ENCODE measurements around the gene LRRFIP1.

LRRFIP1 gene

DNA sequence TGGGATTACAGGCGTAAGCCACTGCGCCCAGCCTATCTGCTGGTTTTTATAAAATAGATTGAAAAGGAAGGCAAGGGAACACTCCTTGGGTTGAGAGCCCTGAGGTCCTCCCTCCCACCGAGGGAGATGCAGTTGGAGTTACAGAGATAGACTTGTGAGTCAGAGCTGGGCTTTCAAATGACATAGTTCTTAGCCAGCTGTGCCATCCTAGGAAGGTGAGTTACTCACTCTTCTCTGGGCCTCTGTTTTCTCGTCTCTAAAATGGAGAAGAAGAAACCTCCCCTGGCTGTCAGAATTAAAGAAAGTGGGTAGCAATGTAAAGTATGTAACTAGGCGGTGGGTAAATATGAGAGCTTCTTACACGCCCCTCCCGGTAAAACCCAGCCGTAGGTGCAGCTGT lies 2.4 kb downstream of the LRRFIP1 start:
- Histone ChIP-seq H3K9ac (ENCODE audit: low read length) (no peak overlapping the region), H3K36me3 (ENCODE audit: control insufficient read depth, insufficient read depth, low read length) (no peaks in the 10 kb centered on the region), H3K9me3 (ENCODE audit: control insufficient read depth, low read length) (no peaks in the 10 kb centered on the region), H3K4me1 (ENCODE audit: control insufficient read depth, insufficient read depth, low read length) (peaks cover 13% of the 10 kb centered on the region), H3K4me3 (ENCODE audit: low read length) (no peak overlapping the region), H3K27me3 (ENCODE audit: control insufficient read depth, insufficient read depth, low read length) (peaks cover 18% of the 10 kb centered on the region)

DNA sequence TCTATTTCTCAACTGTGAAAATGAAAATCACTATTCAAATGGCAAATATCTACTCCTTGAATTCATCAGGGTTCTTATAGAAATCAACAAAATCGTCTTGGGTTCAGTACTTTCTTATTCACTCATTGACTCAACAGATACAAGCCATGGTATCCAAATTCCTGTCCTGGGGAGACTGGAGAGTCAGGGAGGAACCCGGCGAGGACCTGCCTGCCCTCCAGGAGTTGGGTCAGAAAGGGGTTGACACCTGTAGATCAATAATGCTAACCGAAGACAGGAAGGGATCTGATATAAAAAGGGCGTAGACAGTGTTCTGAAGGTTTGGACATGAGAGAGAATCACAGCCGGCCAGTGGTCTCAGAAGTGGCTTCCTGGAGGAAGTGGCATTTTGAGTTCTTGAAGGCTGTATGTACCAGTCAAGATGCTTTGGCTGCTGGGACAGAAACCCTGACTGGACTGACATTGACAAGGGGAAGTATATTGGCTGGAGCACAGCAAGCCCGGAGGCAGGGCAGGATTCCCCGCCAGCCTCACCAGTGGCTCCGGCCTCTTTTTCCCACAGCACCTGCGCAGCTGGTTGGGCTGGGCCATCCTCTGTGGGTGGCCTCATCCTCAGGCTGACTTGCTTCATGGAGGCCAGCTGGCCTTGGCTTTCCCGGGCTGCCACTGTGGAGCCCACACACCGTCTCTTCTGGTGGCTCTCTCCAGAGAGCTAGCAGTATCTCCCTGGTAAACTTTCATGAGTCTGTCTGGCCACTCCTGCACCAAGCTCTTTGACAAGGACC lies 3.0 kb downstream of the LRRFIP1 start:
- Histone ChIP-seq H3K27me3 (ENCODE audit: control insufficient read depth, insufficient read depth, low read length) (peaks cover 18% of the 10 kb centered on the region), H3K9ac (ENCODE audit: low read length) (no peak overlapping the region), H3K36me3 (ENCODE audit: control insufficient read depth, insufficient read depth, low read length) (no peaks in the 10 kb centered on the region), H3K4me3 (ENCODE audit: low read length) (no peak overlapping the region), H3K9me3 (ENCODE audit: control insufficient read depth, low read length) (no peaks in the 10 kb centered on the region), H3K4me1 (ENCODE audit: control insufficient read depth, insufficient read depth, low read length) (peaks cover 13% of the 10 kb centered on the region)

DNA sequence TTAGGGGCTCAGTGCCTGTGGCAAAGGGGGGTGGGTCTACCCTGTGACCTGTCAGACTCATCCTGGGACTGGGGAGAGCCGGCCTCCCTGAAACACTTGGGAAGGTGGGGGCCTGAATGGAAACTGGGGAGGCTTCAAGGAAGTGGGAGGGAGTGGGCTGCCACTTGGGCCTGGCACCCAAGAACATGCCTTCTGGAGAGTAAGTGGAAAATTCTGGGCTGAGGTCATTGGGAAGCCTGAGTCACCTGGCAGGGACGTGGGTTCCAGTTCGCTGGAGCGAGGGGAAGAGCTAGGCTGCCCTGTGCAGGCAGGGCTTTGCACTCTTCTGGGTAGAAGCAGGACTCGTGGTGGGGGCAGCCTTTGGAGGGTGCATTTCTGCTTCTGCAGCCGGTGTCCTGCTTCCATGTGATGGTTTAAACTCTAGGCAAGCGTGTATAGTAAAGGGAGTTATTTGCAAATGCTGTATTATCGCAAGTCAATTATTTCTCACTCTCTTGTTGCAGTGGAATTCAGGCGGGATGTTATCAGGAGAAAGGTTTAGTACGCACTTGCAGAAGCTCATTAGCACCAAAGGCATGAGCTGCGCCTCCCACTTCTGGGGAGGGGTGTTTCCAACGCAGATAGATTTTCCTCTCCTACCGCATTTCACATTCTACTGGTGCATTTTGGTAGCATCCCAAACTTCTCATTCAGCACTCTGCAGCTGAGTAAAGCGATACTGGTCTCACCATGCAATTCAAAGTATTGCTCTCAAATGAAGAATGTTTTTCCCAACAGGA lies 3.8 kb downstream of the LRRFIP1 start:
- no peak overlapping the region for H3K4me3 ChIP-seq (ENCODE audit: low read length)
- no peak overlapping the region for H3K9ac ChIP-seq (ENCODE audit: low read length)
- H3K36me3 ChIP-seq (ENCODE audit: control insufficient read depth, insufficient read depth, low read length) = no peaks in the 10 kb centered on the region
- H3K9me3 ChIP-seq (ENCODE audit: control insufficient read depth, low read length) = no peaks in the 10 kb centered on the region
- peaks cover 18% of the 10 kb centered on the region for H3K27me3 ChIP-seq (ENCODE audit: control insufficient read depth, insufficient read depth, low read length)
- peaks cover 13% of the 10 kb centered on the region for H3K4me1 ChIP-seq (ENCODE audit: control insufficient read depth, insufficient read depth, low read length)

DNA sequence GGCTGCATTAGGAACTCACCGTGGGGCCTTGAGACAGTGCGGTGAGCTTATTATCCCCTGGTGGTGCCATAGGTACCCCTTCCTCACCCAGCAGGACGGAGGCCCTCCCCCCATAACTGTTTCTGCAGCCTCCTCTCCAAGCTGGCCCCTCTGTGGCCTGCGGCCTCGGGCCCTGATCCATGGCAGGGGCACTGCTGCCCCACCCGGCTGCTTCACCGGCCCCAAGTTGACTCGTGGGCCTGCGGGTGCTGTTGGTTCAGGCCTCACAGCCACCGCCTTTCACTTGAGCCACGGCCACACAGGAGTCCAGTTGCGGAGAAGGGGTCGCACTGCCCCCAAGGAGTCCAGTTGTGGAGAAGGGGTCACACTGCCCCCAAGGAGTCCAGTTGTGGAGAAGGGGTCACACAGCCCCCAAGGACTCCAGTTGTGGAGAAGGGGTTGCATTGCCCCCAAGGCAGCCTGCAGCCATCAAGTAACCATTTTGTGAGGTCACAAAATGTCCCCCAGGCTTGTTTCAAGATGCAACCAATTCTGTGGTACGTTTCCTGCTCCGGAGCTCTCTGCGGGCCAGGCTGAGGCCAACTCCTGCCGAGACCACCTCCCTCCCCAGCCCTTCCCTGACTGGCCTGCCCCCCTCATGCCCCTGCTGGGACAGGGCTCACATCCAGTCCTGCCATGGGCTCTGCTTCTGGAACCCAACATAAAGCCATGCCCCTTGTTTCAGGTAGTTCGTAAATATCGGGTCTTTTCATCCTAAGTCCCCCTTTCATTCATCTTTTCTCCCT lies 4.6 kb downstream of the LRRFIP1 start:
- Histone ChIP-seq H3K27me3 (ENCODE audit: control insufficient read depth, insufficient read depth, low read length) (peaks cover 13% of the 10 kb centered on the region), H3K36me3 (ENCODE audit: control insufficient read depth, insufficient read depth, low read length) (no peaks in the 10 kb centered on the region), H3K9ac (ENCODE audit: low read length) (no peak overlapping the region), H3K9me3 (ENCODE audit: control insufficient read depth, low read length) (no peaks in the 10 kb centered on the region), H3K4me3 (ENCODE audit: low read length) (no peak overlapping the region), H3K4me1 (ENCODE audit: control insufficient read depth, insufficient read depth, low read length) (peaks cover 13% of the 10 kb centered on the region)

DNA sequence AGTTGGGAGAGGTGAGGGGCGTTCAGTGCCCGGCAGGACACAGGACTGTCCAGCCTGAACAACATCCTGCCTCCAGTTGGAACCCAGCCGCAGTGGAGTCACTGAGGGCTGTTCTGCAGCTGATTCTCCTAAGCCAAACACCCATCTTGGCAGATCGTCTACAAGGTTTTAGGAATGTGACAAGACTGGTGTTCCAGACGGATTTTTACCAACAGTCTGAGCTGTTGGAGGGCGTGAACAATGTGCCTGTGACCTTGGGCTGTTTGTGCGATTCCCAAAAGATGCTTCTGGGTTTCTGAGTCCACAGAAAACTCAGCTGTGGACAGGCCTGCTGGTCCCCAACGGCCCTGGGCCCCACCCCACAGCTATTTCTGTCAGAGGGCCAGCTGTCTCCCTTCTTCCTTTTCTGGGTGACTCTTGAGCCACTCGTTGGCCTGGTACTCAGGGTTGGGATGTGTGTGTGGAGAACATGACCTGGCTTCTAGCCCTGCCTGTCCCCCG lies 5.7 kb downstream of the LRRFIP1 start:
- Histone ChIP-seq H3K9me3 (ENCODE audit: control insufficient read depth, low read length) (no peaks in the 10 kb centered on the region), H3K36me3 (ENCODE audit: control insufficient read depth, insufficient read depth, low read length) (no peaks in the 10 kb centered on the region), H3K27me3 (ENCODE audit: control insufficient read depth, insufficient read depth, low read length) (peaks cover 8% of the 10 kb centered on the region), H3K4me3 (ENCODE audit: low read length) (no peak overlapping the region), H3K9ac (ENCODE audit: low read length) (no peak overlapping the region), H3K4me1 (ENCODE audit: control insufficient read depth, insufficient read depth, low read length) (peaks cover 10% of the 10 kb centered on the region)

DNA sequence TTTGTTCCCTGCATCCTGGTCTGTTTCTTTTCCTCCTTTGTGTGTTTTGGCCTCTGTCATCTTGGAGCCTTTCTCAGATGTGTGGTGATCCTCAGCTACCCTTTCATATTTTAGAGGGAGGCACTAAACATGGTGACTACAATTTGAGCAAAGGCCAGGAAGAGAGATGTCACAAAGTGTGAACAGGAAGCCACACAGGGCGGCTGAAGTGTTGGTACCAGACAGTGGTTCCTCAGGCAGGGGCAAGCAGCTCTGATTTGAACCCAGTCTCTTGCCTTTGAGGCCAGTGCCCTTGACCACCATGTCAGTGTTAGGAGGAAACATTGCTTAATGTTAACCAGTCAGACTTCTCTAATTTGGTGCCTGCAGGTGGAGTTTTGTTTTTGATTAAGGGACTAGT lies 9.2 kb downstream of the LRRFIP1 start:
- no peak overlapping the region for H3K4me3 ChIP-seq (ENCODE audit: low read length)
- H3K36me3 ChIP-seq (ENCODE audit: control insufficient read depth, insufficient read depth, low read length) = no peaks in the 10 kb centered on the region
- H3K9me3 ChIP-seq (ENCODE audit: control insufficient read depth, low read length) = no peaks in the 10 kb centered on the region
- H3K9ac ChIP-seq (ENCODE audit: low read length) = no peak overlapping the region
- H3K4me1 ChIP-seq (ENCODE audit: control insufficient read depth, insufficient read depth, low read length) = no peaks in the 10 kb centered on the region
- no peaks in the 10 kb centered on the region for H3K27me3 ChIP-seq (ENCODE audit: control insufficient read depth, insufficient read depth, low read length)

GRCh38 chr2:237637429-237638135 lies 10.2 kb downstream of the LRRFIP1 start:
- H3K27me3 ChIP-seq (ENCODE audit: control insufficient read depth, insufficient read depth, low read length) = no peaks in the 10 kb centered on the region
- H3K4me1 ChIP-seq (ENCODE audit: control insufficient read depth, insufficient read depth, low read length) = no peaks in the 10 kb centered on the region
- no peak overlapping the region for H3K9ac ChIP-seq (ENCODE audit: low read length)
- H3K36me3 ChIP-seq (ENCODE audit: control insufficient read depth, insufficient read depth, low read length) = no peaks in the 10 kb centered on the region
- no peak overlapping the region for H3K4me3 ChIP-seq (ENCODE audit: low read length)
- H3K9me3 ChIP-seq (ENCODE audit: control insufficient read depth, low read length) = no peaks in the 10 kb centered on the region

DNA sequence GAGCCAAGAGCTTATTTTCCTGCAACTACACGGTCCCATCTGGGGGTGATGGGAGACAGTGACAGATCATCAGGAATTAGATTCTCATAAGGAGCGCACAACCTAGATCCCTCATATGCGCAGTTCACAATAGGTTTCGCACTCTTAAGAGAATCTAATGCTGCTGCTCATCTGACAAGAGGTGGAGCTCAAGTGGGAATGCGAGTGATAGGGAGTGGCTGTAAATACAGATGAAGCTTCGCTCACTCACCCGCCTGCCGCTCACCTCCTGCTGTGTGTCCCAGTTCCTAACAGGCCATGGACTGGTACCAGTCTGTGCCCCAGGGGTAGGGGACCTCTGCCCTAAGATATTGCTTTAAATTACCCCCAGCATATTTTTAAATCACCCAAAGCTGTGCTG lies 10.8 kb downstream of the LRRFIP1 start:
- Histone ChIP-seq H3K9ac (ENCODE audit: low read length) (no peak overlapping the region), H3K9me3 (ENCODE audit: control insufficient read depth, low read length) (no peaks in the 10 kb centered on the region), H3K4me1 (ENCODE audit: control insufficient read depth, insufficient read depth, low read length) (no peaks in the 10 kb centered on the region), H3K27me3 (ENCODE audit: control insufficient read depth, insufficient read depth, low read length) (no peaks in the 10 kb centered on the region), H3K36me3 (ENCODE audit: control insufficient read depth, insufficient read depth, low read length) (no peaks in the 10 kb centered on the region), H3K4me3 (ENCODE audit: low read length) (no peak overlapping the region)

DNA sequence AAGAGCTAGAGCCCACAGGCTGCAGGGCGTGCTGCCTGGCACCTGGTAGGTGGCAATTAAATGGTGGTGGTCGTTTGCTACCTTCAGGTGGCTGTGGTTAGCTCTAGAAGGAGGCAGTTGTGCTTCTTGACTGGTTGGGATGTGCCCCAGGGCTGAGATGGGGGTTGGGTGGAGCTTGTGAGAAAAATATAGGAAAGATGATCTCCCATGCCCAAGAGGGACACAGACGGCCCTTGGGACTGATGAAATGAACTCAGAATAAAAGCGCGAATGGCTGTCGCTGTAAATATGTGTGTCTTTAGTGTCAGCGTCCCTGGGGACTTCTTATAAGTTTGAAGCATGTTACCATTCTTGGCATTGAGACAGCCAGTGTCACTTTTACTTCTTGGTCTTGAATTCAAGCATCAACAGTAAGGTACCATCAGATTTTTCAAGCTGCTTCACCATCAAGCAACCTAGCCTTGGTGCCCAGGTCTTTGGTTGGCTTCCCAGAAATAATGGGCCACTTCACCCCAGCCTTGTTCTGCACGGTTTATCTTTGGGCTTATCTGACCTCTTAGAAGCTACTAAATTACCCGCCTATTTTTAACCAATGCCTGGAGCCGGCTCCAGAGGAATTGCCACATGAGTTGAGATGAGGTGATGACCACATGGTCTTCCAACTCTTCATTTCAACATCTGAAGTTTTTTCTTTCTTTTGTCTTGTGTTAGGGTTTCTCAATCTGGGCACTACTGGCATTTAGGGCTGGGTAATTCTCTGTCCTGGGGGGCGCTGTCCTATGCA lies 11.9 kb downstream of the LRRFIP1 start:
- Histone ChIP-seq H3K36me3 (ENCODE audit: control insufficient read depth, insufficient read depth, low read length) (no peaks in the 10 kb centered on the region), H3K9me3 (ENCODE audit: control insufficient read depth, low read length) (no peaks in the 10 kb centered on the region), H3K4me1 (ENCODE audit: control insufficient read depth, insufficient read depth, low read length) (no peaks in the 10 kb centered on the region), H3K27me3 (ENCODE audit: control insufficient read depth, insufficient read depth, low read length) (no peaks in the 10 kb centered on the region), H3K9ac (ENCODE audit: low read length) (no peak overlapping the region), H3K4me3 (ENCODE audit: low read length) (no peak overlapping the region)

DNA sequence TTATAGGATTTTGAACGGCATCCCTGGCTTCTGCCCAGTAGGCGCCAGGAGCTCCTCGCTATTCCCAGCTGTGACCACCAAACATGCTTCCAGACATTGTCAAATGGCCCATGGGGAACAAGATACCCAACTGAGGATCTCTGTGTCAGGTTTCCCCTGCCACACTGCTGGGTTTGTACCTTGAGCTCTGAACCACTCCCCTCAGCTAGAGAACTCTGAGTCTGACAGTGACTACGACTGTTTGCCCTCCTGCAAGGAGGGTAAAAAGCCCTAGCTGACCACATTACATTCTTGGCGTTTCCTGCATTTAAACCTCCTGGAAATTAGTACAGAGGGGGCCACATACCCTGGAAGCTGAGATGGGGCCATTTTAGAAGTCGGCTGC lies 12.4 kb downstream of the LRRFIP1 start:
- Histone ChIP-seq H3K9ac (ENCODE audit: low read length) (no peak overlapping the region), H3K4me3 (ENCODE audit: low read length) (no peak overlapping the region), H3K9me3 (ENCODE audit: control insufficient read depth, low read length) (no peaks in the 10 kb centered on the region), H3K27me3 (ENCODE audit: control insufficient read depth, insufficient read depth, low read length) (no peaks in the 10 kb centered on the region), H3K36me3 (ENCODE audit: control insufficient read depth, insufficient read depth, low read length) (no peaks in the 10 kb centered on the region), H3K4me1 (ENCODE audit: control insufficient read depth, insufficient read depth, low read length) (no peaks in the 10 kb centered on the region)

DNA sequence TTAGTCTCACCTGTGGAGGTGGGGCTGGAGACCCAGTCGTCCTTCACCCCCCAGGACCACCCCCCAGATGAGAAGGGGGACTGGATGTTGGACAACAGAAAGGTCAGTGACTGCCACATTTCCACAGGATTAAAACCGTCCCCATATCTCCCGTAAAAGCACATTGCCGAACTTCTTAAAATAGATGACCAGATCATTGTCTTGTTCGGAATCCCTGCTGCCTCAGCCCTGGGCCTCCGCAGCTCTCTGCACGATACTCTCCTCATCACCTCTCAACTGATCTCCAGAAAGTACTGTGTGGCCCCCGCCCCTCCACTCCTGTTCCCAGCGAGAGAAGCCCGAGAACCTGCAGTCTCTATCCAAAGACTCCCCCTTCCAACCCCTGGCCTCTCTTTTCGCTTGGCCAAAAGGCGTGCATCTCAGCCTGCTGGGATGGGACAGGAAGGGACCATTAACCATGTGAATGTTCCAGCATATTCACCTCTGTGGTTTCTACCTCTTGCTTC lies 13.2 kb downstream of the LRRFIP1 start:
- Histone ChIP-seq H3K9me3 (ENCODE audit: control insufficient read depth, low read length) (no peaks in the 10 kb centered on the region), H3K27me3 (ENCODE audit: control insufficient read depth, insufficient read depth, low read length) (no peaks in the 10 kb centered on the region), H3K4me3 (ENCODE audit: low read length) (no peak overlapping the region), H3K36me3 (ENCODE audit: control insufficient read depth, insufficient read depth, low read length) (no peaks in the 10 kb centered on the region), H3K9ac (ENCODE audit: low read length) (no peak overlapping the region), H3K4me1 (ENCODE audit: control insufficient read depth, insufficient read depth, low read length) (no peaks in the 10 kb centered on the region)
